Measurements from ENCODE around the gene ADISSP. TPM values are rescaled to one million over a fixed set of nuclear protein-coding genes. Genes with fewer than 3 reads are reported as not detected.
A peak's percentile ranks its signal among the peaks of the same experiment; 100 is the strongest.

Gene ADISSP
- total and polyA plus RNA-seq, 10 donors: 29.4 to 55.5 (median 36.0) TPM

- no peak overlapping the region for H3K4me3 ChIP-seq
- H3K9me3 ChIP-seq: no peaks in the 10 kb centered on the region
- peak overlapping the region; percentile 53 to 88 (median 78) for H3K27ac ChIP-seq
- H3K36me3 ChIP-seq: peaks cover 0 to 49% (median 0%) of the 10 kb centered on the region in 6 donors
- H3K27me3 ChIP-seq (replicated peaks in 1 of 7): peaks cover 0 to 14% (median 4%) of the 10 kb centered on the region in 7 donors
- intact Hi-C loops (cut with DNase I; ENCODE audit: low total_unique reads): no loop called here
- WGBS, 5 donors: 88 to 92% (median 89%) methylated on average over 14 to 15 of the region's 15 CpGs
- TF ChIP-seq POLR2AphosphoS5 (IDR thresholded peaks at IDR 0.05) (no peak), CTCF (IDR thresholded peaks at IDR 0.05 in 8 of 11, conservative IDR thresholded peaks at IDR 0.05 in 3 of 11) (no peak), POLR2A (IDR thresholded peaks at IDR 0.05) (no peak)
- H3K4me1 ChIP-seq: peaks cover 10 to 87% (median 40%) of the 10 kb centered on the region in 6 donors
- no peak for DNase-seq
Measured at GRCh38 chr20:3740615-3741301, 26.8 kb downstream of the ADISSP start.

DNA sequence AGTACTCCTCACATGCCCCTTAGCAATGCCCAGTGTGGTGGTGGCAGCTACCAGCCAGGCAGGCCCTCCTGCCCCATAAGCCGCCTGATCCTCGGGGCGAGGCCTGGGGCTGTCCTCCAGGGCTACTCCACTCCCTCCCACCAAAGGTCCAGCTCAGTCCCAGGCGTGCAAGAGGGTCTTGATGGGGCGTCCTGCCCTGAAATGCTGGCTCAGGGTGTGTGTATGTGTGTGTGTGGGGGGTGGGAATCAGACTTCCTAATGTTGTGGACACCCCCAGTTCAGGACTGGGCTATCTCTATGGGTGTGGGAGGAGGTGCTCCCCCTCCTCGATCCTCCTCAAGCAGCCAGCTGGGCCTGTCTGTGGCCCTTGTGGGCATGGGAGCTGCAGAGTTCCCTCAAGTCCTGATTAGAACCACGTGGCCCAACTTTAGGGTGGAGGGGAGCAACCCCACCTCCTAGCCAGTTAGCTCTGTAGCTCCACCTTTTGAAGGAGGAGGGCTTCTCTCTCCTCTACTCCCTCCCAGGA, 27.6 kb downstream of the ADISSP start:
- no peak for TF ChIP-seq CTCF (IDR thresholded peaks at IDR 0.05 in 8 of 11, conservative IDR thresholded peaks at IDR 0.05 in 3 of 11)
- no peak for TF ChIP-seq POLR2AphosphoS5 (IDR thresholded peaks at IDR 0.05)
- Histone ChIP-seq H3K27ac (peak overlapping the region; percentile 53 to 88 (median 78)), H3K36me3 (peaks cover 0 to 50% (median 0%) of the 10 kb centered on the region in 6 donors), H3K9me3 (no peaks in the 10 kb centered on the region), H3K27me3 (replicated peaks in 1 of 7) (peaks cover 0 to 6% (median 0%) of the 10 kb centered on the region in 7 donors), H3K4me3 (no peak overlapping the region), H3K4me1 (peaks cover 10 to 87% (median 34%) of the 10 kb centered on the region in 6 donors)
- 23 to 71% (median 70%) methylated on average over 2 to 7 of the region's 7 CpGs for WGBS, 5 donors
- intact Hi-C loops (cut with DNase I; ENCODE audit: low total_unique reads): no loop called here
- no peak for DNase-seq

DNA sequence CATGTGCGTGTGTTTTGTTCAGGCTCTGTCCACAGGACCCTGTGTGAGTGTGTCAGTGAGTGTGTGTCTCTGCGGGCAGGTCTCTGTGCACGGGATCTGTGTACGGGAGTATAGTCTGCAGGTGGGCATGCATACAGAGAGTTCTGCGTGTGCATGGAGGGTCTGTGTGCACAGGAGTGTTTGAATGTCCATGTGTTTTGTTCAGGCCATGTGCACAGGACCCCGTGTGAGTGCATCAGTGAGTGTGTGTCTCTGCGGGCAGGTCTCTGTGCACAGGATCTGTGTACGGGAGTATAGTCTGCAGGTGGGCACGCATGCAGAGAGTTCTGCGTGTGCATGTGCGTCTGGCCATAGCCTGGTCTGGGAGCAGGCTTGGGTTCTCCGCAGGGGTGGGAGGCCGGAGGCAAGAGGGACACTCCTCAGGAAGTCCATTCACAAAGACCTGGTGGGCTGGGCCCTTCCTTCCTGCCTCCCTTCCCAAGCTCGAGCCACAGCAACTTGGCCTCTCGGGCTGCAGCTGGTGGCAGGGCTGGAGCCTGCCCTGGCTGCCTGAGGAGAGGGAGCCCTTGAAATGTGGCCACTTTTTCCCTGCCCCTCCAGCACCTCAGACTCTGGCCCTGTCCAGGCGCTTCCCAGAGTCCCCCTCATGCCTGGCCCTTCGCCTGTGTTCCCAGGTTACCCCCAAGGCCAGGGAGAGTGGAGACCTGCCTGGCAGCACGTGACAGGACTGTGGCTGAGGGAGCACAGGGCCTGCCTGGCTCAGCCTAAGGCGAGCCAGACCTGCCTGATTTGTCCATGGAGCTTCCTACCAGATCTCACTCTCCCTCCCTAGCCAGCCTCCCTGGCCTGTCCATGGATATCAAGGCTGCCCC, 28.3 kb downstream of the ADISSP start:
- WGBS, 5 donors: 60 to 73% (median 63%) methylated on average over 16 to 19 of the region's 19 CpGs
- Histone ChIP-seq H3K27ac (peak overlapping the region; percentile 53 to 88 (median 78)), H3K4me1 (peaks cover 10 to 87% (median 30%) of the 10 kb centered on the region in 6 donors), H3K4me3 (no peak overlapping the region), H3K27me3 (replicated peaks in 1 of 7) (no peaks in the 10 kb centered on the region), H3K9me3 (no peaks in the 10 kb centered on the region), H3K36me3 (peaks cover 0 to 44% (median 0%) of the 10 kb centered on the region in 6 donors)
- DNase-seq: peak; percentile 86
- intact Hi-C loops (cut with DNase I; ENCODE audit: low total_unique reads): no loop called here
- TF ChIP-seq POLR2A (IDR thresholded peaks at IDR 0.05): no peak
- TF ChIP-seq CTCF (IDR thresholded peaks at IDR 0.05 in 8 of 11, conservative IDR thresholded peaks at IDR 0.05 in 3 of 11): no peak
- peak; percentile 74 to 84 (median 80) for TF ChIP-seq POLR2AphosphoS5 (IDR thresholded peaks at IDR 0.05)
